WI38 (cell line): ENCODE results near the gene NLGN4X.

Experiments used
- H3K4me3 ChIP-seq: 2 replicates; pipeline ENCODE4 v1.5.1; 2011; ENCODE audit warnings: low read depth, mild to moderate bottlenecking, control low read depth, low read length
- TF ChIP-seq, protein P1 (sequence below): IDR thresholded peaks from 2 replicates; pipeline ENCODE4 v1.5.1; 2012; ENCODE audit warnings: low read depth, mild to moderate bottlenecking, control low read depth, low read length

Gene NLGN4X

DNA sequence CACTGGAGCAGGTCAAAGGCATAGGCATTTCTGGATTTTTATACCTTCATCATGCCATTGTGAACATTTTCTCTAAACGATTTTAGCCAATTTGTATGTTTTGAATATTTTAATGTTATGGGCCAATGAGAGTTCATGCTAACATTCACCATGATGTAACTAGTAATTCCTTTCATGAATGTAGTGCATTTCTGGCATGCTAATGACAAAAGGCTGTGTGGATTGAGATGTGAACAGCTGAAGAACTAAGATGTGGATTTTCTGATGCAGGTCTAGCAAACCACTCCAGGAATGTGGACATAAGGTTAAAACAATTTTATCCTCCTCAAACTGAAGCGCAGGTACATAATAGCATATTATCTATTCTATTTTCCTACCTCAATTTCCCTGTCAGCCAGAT, 269.4 kb downstream of the NLGN4X start:
- no peak overlapping the region for H3K4me3 ChIP-seq

DNA sequence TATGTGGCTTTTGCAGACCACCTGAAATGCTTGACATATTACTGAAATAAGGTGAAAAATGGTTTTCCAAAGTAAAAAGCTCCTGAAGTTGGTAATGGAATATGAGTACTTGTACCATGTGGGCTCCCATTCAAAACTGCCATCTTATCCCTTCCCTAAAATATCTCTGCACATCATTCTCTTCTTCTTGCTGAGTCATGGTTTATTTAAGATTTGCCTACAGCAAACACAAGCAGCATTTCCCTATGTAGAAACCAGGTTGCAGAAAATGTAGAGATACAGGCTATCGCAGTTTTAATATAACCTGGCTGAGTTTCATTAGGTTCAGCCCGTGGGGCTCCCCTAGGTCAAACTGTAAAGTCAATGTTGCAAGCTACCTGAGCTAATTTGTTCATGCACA, 270.1 kb downstream of the NLGN4X start:
- TF ChIP-seq, protein P1, sequence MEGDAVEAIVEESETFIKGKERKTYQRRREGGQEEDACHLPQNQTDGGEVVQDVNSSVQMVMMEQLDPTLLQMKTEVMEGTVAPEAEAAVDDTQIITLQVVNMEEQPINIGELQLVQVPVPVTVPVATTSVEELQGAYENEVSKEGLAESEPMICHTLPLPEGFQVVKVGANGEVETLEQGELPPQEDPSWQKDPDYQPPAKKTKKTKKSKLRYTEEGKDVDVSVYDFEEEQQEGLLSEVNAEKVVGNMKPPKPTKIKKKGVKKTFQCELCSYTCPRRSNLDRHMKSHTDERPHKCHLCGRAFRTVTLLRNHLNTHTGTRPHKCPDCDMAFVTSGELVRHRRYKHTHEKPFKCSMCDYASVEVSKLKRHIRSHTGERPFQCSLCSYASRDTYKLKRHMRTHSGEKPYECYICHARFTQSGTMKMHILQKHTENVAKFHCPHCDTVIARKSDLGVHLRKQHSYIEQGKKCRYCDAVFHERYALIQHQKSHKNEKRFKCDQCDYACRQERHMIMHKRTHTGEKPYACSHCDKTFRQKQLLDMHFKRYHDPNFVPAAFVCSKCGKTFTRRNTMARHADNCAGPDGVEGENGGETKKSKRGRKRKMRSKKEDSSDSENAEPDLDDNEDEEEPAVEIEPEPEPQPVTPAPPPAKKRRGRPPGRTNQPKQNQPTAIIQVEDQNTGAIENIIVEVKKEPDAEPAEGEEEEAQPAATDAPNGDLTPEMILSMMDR, result no peak
- no peak overlapping the region for H3K4me3 ChIP-seq

More for the DNA sequence above, 269.4 kb downstream of the NLGN4X start:
- TF ChIP-seq, protein P1, result no peak

DNA sequence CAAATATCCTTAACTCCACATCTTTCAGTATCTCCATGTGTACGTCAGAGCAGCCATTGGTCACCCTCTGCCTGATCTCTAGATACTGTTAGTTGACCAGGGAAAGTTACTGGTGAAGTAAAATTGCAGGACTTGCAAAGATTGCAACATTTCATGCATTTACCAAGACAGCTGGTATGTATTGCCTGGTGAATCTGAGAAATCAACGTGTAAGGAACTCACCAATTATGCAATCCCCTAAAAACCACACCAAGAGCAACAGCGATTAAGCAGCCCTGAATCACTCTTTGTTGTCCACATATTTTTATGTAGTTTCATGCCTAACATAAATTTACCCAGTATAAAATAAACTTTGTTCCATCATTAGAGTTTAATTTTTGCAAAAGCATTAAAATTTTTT, 271.2 kb downstream of the NLGN4X start:
- TF ChIP-seq, protein P1, result no peak
- no peak overlapping the region for H3K4me3 ChIP-seq

DNA sequence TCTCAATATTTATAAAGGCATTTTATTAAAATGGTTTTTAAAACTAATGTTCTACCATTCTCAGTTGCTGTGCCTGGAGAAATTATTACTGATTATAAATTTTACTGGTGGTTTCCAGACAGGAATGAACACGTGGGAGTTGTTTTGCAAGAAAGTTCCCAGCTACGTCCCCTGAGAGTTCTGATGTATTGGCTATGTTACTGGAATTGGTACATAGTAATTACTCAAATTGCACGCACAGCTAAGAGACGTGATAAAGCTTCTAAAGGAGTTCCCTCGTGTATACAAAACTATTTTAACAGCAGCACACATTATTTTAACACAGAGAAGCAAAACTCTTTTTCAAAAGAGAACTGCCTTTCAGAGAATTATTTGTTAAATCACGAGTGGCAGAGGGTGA, 292.2 kb downstream of the NLGN4X start:
- TF ChIP-seq, protein P1, result no peak
- H3K4me3 ChIP-seq, result no peak overlapping the region

DNA sequence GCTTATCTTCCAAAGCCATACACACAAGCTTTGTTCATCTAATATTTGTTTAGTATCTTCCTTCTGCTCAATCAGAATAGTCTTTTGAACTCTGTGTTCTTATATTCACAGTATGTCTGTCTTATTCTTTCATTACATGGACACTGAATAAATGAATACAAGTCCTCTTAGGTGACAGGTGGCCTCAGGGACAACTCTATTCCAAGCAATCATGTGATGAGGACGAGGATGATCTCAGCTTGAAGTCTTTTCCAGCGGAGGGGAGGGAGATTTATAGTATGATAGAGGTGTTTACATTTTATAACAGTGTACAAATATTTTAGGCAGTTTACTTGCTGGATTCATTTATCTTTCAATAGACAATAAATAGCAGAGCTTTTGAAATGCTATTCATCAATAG, 300.4 kb downstream of the NLGN4X start:
- TF ChIP-seq, protein P1, result no peak
- no peak overlapping the region for H3K4me3 ChIP-seq

DNA sequence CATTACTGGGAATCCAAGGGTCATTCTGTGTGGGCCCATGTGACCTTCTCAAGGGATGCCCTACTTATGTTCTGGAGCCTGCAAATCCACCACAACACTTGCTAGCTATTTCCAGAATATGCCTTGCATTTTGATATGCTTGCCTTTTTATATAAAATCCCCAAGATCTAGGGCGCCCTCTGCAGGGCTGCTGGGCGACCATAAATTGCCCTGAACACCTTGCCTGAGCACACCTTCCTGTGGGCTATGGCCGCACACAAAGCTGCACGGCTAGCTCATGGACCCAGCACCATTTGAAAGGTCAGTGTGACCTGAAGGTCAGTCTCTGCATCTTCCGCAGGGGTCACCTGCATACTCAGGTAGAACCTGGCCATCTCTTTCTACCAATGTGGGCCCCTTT, 311.7 kb downstream of the NLGN4X start:
- TF ChIP-seq, protein P1, result no peak
- H3K4me3 ChIP-seq, result no peak overlapping the region

DNA sequence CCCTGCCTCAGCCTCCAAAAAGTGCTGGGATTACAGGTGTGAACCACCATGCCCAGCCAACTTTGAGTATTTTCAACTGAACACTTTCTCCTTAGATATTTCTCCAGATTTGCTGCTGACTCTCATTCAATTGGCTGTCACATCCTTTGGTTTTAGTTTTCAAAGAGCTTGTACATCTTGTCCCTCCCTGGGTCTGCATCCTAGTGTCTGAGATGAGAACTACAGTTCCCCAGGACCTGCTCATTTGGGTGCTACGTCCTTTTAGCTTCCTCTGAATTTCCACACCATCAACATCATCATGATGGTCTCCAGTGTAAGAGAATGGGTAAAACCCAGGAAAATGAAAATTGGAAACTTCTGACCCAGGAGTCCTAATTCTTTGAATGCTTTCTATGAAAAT, 312.9 kb downstream of the NLGN4X start:
- TF ChIP-seq, protein P1, result no peak
- no peak overlapping the region for H3K4me3 ChIP-seq
